ENCODE data around the gene ENTPD5.
A peak's percentile ranks its signal among the peaks of the same experiment; 100 is the strongest.

The ENTPD5 gene

GRCh38 chr14:74018586-74019407 is at the start of gene ENTPD5, which contains the start of gene BBOF1:
Gene ENTPD5 (minus strand): TSS chr14:74019288. CDS start chr14:73988102, 31,186 bp downstream.
Gene BBOF1 (plus strand): TSS chr14:74019349. CDS start chr14:74019479, 130 bp downstream.
- DNase-seq (ENCODE audit: low read depth) = peak; percentile 76

GRCh38 chr14:74065746-74066575 is 46.9 kb upstream of the ENTPD5 start:
- no peak for DNase-seq (ENCODE audit: low read depth)

- DNase-seq (ENCODE audit: low read depth) = no peak
These were observed 45.8 kb upstream of the ENTPD5 start for GRCh38 chr14:74064883-74065282.

- no peak for DNase-seq (ENCODE audit: low read depth)
These were observed 45.3 kb upstream of the ENTPD5 start for GRCh38 chr14:74064426-74064825.

GRCh38 chr14:74062809-74063150 is 43.7 kb upstream of the ENTPD5 start:
- DNase-seq (ENCODE audit: low read depth) = no peak

- DNase-seq (ENCODE audit: low read depth) = no peak
These were observed 30.9 kb upstream of the ENTPD5 start for GRCh38 chr14:74049876-74050495.

GRCh38 chr14:74048281-74048680 is 29.2 kb upstream of the ENTPD5 start:
- DNase-seq (ENCODE audit: low read depth) = no peak

- no peak for DNase-seq (ENCODE audit: low read depth)
These were observed 26.4 kb upstream of the ENTPD5 start for GRCh38 chr14:74045522-74045921.

GRCh38 chr14:74042296-74042695 is 23.2 kb upstream of the ENTPD5 start:
- DNase-seq (ENCODE audit: low read depth) = no peak

- DNase-seq (ENCODE audit: low read depth) = no peak
These were observed 19.2 kb upstream of the ENTPD5 start for GRCh38 chr14:74038020-74038859.

- DNase-seq (ENCODE audit: low read depth) = no peak
These were observed 16.5 kb upstream of the ENTPD5 start for GRCh38 chr14:74035556-74035955.

- DNase-seq (ENCODE audit: low read depth) = no peak
These were observed 15.5 kb upstream of the ENTPD5 start for GRCh38 chr14:74034572-74034971.

GRCh38 chr14:74029136-74029535 is 10.0 kb upstream of the ENTPD5 start:
- no peak for DNase-seq (ENCODE audit: low read depth)

- no peak for DNase-seq (ENCODE audit: low read depth)
These were observed 3.3 kb upstream of the ENTPD5 start for GRCh38 chr14:74022346-74022745.

- no peak for DNase-seq (ENCODE audit: low read depth)
These were observed 485 bp upstream of the ENTPD5 start for GRCh38 chr14:74019408-74020137.

- no peak for DNase-seq (ENCODE audit: low read depth)
These were observed 908 bp downstream of the ENTPD5 start for GRCh38 chr14:74018174-74018585.

- DNase-seq (ENCODE audit: low read depth) = no peak
These were observed 3.1 kb downstream of the ENTPD5 start for GRCh38 chr14:74015963-74016362.

GRCh38 chr14:74015176-74015575 is 3.9 kb downstream of the ENTPD5 start:
- no peak for DNase-seq (ENCODE audit: low read depth)

- no peak for DNase-seq (ENCODE audit: low read depth)
These were observed 4.8 kb downstream of the ENTPD5 start for GRCh38 chr14:74014299-74014698.

GRCh38 chr14:74008843-74009499 is 10.1 kb downstream of the ENTPD5 start:
- DNase-seq (ENCODE audit: low read depth) = no peak
